Adipocyte (in vitro differentiated cells): Measurements from ENCODE around the gene NTPCR.
"Not testable (repeated sequence)": the region's sequence is repeated elsewhere in the genome, so short reads cannot be mapped to it uniquely, and the experiment has no call there.

Source experiments
- DNase-seq: peaks from one replicate; pipeline ENCODE4 v3.0.0-alpha.2; 2015; ENCODE audit warnings: low read depth
- H3K27me3 ChIP-seq: replicated peaks from 2 replicates; pipeline ENCODE4 v1.7.0; 2013; ENCODE audit warnings: mild to moderate bottlenecking, low read length, moderate library complexity; ENCODE audit not compliant: control insufficient read depth, insufficient read depth
- H3K36me3 ChIP-seq: 2 replicates; pipeline ENCODE4 v1.7.0; 2013; ENCODE audit warnings: low read length, mild to moderate bottlenecking, moderate library complexity; ENCODE audit not compliant: control insufficient read depth, insufficient read depth, severe bottlenecking
- H3K4me1 ChIP-seq: 2 replicates; pipeline ENCODE4 v1.7.0; 2013; ENCODE audit warnings: mild to moderate bottlenecking, low read length, moderate library complexity; ENCODE audit not compliant: control insufficient read depth, insufficient read depth
- H3K4me3 ChIP-seq: 2 replicates; pipeline ENCODE4 v1.7.0; 2013; ENCODE audit warnings: mild to moderate bottlenecking, low read length, moderate library complexity
- H3K9ac ChIP-seq: 2 replicates; pipeline ENCODE4 v1.7.0; 2013; ENCODE audit warnings: mild to moderate bottlenecking, low read length, moderate library complexity
- H3K9me3 ChIP-seq: 2 replicates; pipeline ENCODE4 v1.7.0; 2013; ENCODE audit warnings: mild to moderate bottlenecking, low read length, moderate library complexity; ENCODE audit not compliant: control insufficient read depth

Gene NTPCR

DNA sequence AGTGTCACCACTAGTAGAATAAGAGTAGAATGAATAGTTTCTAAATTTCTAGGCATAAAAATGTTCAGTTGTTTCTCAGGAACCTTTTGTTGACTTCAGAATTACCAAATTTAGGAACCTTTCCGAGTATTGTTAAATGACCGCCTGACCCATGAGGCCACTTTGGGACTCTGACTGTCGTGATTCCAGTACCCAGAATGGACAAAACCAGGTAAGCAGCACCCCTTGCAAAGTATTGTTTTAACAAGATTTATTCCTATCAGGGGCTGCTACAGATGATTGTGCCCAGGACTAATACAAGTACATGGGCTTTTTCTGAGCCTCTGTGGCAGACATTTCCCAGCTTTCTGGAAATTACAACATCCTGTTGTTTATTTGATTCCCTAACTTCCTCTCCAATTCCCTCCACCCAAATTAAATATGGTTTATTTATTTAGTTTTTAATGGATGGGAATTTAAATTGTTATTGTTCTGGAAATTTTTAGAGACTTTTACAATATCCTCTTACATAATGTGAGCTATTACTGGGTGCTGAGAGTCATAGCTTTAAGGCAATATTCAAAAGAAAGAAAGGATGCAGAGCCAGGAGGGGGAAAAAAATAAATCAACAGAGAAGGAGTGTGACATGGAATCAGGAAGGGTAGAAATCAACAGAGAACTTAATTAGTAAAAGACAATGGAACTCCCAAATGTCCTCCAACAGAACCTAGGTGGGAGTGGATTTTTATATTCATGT, 37.4 kb upstream of the NTPCR start:
- Histone ChIP-seq H3K4me3 (no peak overlapping the region), H3K27me3 (peaks cover 6% of the 10 kb centered on the region), H3K4me1 (no peaks in the 10 kb centered on the region), H3K36me3 (no peaks in the 10 kb centered on the region), H3K9ac (no peak overlapping the region), H3K9me3 (no peaks in the 10 kb centered on the region)
- DNase-seq: no peak

DNA sequence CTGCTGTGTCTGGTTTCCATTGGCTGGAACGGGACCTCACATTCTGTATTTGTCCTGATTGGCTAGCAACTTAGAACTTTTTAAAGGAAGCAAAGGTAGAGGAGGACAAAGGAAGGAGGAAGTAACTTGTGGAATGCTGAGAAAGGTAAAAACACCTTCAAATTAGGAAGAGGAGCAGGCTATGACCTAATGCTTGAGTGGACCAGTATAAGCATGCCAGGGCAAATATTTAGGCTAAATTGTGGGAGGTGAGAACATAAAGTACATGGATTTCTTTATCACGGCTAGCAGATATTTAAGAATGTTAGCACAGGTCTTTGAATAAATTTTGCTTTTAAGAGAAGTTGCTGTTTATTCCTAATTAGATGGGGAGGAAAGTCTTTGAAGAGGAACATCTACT, 36.1 kb upstream of the NTPCR start:
- not testable (repeated sequence) for DNase-seq, H3K4me3 ChIP-seq, H3K27me3 ChIP-seq, H3K36me3 ChIP-seq, H3K9me3 ChIP-seq, H3K4me1 ChIP-seq, H3K9ac ChIP-seq

DNA sequence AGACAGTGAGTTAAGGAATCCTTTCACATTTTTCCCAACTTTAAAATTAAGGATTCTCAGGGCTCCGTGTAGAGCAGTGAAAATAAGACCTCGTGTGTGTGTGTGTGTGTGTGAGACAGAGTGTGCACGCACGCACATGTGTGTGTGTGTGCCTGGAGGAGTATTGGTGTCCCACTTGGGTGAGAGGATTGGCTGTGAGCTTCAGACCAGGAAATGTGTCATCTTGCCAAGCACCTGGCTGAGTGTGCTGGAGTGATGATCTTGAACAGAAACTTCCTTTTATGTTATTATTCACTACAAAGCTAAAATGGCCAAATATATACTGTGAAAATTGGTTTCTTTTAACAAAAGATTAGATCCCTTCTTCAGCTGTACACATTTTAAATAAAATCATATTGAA, 35.2 kb upstream of the NTPCR start:
- Histone ChIP-seq H3K27me3 (peaks cover 4% of the 10 kb centered on the region), H3K4me3 (no peak overlapping the region), H3K9me3 (no peaks in the 10 kb centered on the region), H3K4me1 (peaks cover 1% of the 10 kb centered on the region), H3K9ac (no peak overlapping the region), H3K36me3 (no peaks in the 10 kb centered on the region)
- no peak for DNase-seq

DNA sequence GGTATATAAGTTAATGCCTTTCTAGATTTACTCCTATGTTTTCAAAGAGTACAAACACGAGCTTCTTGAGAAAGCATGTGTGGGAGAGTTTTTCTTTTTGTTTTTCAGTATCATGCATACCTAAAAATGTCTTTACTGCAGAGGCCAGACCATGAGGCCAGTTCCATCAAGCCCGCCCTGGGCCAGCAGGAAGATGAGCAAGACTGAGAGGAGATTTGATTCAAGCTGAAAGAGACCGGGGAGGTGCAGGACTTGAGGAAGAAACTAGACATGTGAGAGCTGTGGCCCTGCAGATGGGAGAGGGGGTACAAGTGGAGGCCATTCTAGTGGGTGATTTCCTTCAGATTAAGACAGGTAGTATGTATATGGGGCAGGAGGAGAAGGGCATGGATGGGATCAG, 33.4 kb upstream of the NTPCR start:
- Histone ChIP-seq H3K36me3 (no peaks in the 10 kb centered on the region), H3K9me3 (no peaks in the 10 kb centered on the region), H3K27me3 (no peaks in the 10 kb centered on the region), H3K4me1 (peaks cover 20% of the 10 kb centered on the region), H3K9ac (no peak overlapping the region), H3K4me3 (no peak overlapping the region)
- DNase-seq: no peak

DNA sequence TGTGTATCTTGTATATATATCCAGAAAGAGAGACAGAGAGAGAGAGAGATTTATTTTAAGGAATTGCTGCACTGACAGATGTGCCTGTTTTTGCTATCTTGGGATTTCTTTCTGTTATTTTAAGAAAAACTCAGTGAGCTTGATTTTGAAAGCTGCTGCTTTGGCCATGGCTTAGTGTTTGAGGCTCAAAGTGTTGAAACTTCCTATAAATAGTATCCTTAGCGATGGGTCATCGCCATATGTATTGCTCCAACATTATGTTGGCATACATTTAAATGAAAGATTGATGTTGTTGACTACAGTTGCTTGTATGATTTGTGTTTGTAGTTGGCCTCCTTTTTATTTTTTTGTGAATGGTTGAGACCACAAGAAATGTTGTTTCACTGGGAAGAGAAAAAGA, 29.0 kb upstream of the NTPCR start:
- H3K36me3 ChIP-seq: no peaks in the 10 kb centered on the region
- DNase-seq: peak; percentile 60
- H3K4me3 ChIP-seq: peak overlapping the region; percentile 47
- no peaks in the 10 kb centered on the region for H3K27me3 ChIP-seq
- H3K9me3 ChIP-seq: no peaks in the 10 kb centered on the region
- peaks cover 30% of the 10 kb centered on the region for H3K4me1 ChIP-seq
- H3K9ac ChIP-seq: no peak overlapping the region

DNA sequence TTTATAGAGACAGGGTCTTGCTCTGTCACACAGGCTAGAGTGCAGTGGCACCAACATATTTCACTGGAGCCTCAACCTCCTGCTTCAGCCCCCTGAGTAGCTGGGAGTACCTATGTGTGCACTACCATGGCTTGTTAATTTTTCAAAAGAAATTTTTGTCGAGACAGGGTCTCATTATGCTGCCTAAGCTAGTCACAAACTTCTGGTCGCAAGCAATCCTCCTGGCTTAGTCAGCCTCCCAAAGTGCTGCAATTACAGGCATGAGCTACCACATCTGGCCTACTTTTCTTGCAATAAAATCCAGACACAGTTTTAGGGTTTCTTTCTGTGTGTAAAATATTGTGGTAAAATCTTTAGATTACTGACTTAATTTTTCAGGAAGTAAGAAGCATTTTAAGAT, 27.9 kb upstream of the NTPCR start:
- DNase-seq: peak; percentile 72
- Histone ChIP-seq H3K4me1 (peaks cover 30% of the 10 kb centered on the region), H3K4me3 (peak overlapping the region; percentile 47)

DNA sequence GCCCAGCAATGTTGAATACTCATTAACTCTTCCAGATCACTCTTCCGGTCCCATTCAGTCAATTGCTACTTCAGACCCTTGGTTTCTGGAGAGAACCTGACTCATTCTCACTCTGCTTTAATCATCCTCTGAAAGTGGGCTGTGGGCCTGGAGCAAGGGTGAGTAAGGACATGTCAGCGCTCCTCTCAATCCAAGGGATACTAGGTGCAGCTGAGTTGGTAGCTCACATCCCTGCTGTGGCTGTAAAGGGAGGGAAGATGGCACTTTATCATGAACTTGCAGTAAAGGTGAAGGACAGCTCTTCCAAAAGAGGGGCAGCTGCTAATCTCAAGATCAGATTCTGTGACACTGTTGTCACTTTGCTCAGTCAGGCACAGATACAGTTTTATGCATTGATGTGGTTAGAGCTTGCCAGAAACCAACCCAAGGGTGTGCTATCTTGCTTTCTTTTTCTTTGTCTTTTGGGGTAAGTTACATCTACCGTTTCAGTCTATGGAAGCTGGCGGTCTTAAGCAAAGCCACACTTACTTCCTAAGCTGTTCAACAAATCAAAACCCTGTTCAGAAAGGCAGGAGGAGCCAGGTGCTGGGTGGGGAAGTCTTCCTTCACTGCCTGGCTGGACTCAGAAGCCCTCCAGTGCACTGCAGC, 26.5 kb upstream of the NTPCR start:
- no peak overlapping the region for H3K4me3 ChIP-seq
- H3K9ac ChIP-seq: no peak overlapping the region
- H3K27me3 ChIP-seq: peaks cover 4% of the 10 kb centered on the region
- H3K4me1 ChIP-seq: peaks cover 30% of the 10 kb centered on the region
- no peaks in the 10 kb centered on the region for H3K9me3 ChIP-seq
- no peaks in the 10 kb centered on the region for H3K36me3 ChIP-seq
- DNase-seq: no peak

More for the DNA sequence above, 27.9 kb upstream of the NTPCR start:
- H3K9ac ChIP-seq: peak overlapping the region; percentile 60
- no peaks in the 10 kb centered on the region for H3K36me3 ChIP-seq
- H3K27me3 ChIP-seq: no peaks in the 10 kb centered on the region
- no peaks in the 10 kb centered on the region for H3K9me3 ChIP-seq

DNA sequence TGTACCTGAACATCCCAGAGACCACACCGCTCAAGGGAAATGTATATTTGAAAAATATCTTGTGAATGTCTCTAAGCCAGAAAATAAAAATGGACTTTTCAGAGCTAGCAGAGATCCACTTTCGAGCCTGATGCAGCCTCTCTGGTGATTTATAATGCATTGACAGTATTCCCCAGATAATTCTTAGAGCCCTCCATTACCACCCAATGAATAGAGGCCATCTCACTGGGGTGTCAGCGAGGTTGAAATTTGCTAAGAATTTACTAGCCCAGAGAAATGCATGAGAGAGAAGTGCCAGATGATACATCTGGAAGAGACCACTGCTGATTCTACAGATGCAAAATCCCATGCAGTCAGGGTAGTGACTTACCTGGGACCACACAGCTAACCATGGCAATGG, 25.5 kb upstream of the NTPCR start:
- H3K9me3 ChIP-seq: no peaks in the 10 kb centered on the region
- DNase-seq: no peak
- H3K36me3 ChIP-seq: no peaks in the 10 kb centered on the region
- peaks cover 30% of the 10 kb centered on the region for H3K4me1 ChIP-seq
- no peak overlapping the region for H3K4me3 ChIP-seq
- peaks cover 4% of the 10 kb centered on the region for H3K27me3 ChIP-seq
- no peak overlapping the region for H3K9ac ChIP-seq

DNA sequence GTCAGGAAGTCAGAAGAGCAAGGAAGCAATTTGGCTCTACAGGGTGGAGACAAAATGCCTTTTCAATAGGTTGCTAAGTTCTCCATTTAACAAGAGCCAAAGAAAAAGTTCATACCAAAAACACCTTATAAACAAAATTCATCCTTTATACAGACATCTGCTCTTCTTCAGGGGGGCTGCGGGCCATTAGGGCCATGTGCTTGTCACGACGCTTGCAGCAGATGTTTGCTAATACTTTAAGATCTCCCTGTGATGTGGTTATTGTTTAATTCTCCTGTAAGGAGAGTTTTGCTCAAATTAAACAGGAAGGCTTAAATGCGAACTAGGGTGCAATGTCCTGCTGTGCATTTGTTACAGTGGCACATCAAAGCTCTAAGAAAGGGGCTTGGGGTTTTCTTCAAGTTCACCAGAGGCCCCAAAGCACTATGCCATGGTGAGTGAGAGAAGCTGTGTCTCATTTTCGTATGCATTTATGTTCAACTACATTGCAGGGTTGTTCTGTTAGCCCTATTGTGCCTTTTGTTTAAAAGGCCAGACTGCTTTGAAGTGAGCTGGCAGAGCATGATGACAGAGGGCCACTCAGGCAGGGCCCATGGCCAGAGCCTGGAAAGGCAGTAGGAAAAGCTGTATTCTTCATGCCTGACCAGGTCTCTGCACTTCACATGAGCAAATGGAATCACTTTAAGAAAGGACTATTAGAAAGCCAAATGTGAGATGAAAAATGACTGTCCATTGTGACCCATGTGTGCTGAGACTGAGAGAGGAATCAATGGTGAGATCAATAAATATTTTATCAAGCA, 24.8 kb upstream of the NTPCR start:
- no peak overlapping the region for H3K9ac ChIP-seq
- H3K36me3 ChIP-seq: no peaks in the 10 kb centered on the region
- peaks cover 25% of the 10 kb centered on the region for H3K4me1 ChIP-seq
- no peak for DNase-seq
- H3K4me3 ChIP-seq: no peak overlapping the region
- no peaks in the 10 kb centered on the region for H3K9me3 ChIP-seq
- H3K27me3 ChIP-seq: peaks cover 4% of the 10 kb centered on the region

DNA sequence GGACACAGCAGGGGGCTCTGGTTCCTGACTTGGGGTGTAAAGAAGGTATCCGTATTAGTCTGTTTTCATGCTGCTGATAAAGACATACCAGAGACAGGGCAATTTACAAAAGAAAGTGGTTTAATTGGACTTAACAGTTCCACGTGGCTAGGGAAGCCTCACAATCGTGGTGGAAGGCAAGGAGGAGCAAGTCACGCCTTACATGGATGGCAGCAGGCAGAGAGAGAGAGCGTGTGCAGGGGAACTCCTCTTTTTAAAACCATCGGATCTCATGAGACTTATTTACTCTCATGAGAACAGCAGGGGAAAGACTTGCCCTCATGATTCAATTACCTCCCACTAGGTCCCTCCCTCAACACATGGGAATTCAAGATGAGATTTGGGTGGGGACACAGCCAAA, 23.2 kb upstream of the NTPCR start:
- not testable (repeated sequence) for H3K27me3 ChIP-seq, H3K36me3 ChIP-seq, DNase-seq, H3K9ac ChIP-seq, H3K9me3 ChIP-seq, H3K4me1 ChIP-seq, H3K4me3 ChIP-seq

DNA sequence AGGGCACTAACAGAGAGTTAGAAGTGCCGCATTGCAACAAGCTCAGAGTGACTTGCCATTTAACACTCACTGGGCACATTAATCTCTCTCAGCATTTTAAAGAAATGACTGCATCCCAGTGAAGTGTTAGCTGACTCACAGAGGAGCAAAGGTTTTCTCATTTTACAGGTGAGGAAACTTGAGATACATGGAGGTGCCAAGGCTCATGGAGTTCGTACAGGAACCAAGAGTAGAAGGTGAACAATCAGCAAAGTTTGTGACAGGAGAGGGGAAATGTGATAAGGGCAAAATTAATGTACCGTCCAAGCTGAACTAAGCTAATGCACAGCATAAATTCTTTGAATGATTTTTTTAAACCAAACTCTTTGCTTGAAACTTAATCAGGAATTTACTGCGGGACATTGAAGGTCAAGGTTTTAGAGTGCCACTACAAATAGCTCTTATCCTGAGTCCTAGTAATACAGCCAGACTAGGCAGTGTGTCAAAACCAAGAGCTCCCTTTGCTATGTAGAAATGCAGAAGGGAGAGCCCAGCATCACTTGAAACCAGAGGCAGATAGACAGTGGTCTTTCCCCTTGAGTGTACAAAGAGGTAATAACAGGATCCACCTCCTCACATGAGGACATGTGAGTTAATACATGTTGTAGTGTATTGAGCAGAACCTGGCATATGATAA, 22.4 kb upstream of the NTPCR start:
- peaks cover 4% of the 10 kb centered on the region for H3K27me3 ChIP-seq
- no peaks in the 10 kb centered on the region for H3K9me3 ChIP-seq
- DNase-seq: no peak
- no peak overlapping the region for H3K4me3 ChIP-seq
- no peaks in the 10 kb centered on the region for H3K36me3 ChIP-seq
- H3K9ac ChIP-seq: no peak overlapping the region
- H3K4me1 ChIP-seq: peaks cover 1% of the 10 kb centered on the region
